ENCODE data around the gene XPR1. TPM values are rescaled to one million over a fixed set of nuclear protein-coding genes. Genes with fewer than 3 reads are reported as not detected.

XPR1 gene
- total and polyA plus RNA-seq, 2 donors (not counting 3 experiments of a cell fraction or from before 2014, with no cell fraction given), result 23.9 to 26.7 TPM

GRCh38 chr1:180932378-180932777 lies 300.6 kb downstream of the XPR1 start:
- no peaks in the 10 kb centered on the region for H3K4me1 ChIP-seq (ENCODE audit: control insufficient read depth, extremely low read depth, insufficient read depth, low read length)
- no TSS peak for BruUV-seq (replicated peaks)
- no peak for TF ChIP-seq POLR2AphosphoS5 (IDR thresholded peaks at IDR 0.05; ENCODE audit: insufficient read depth, low read depth, low read length)
- no peak for TF ChIP-seq CTCF (IDR thresholded peaks at IDR 0.05; ENCODE audit: extremely low read depth in 1 of 2, insufficient read depth in 1 of 2, low read depth in 1 of 2, low read length in 2 of 2)
- no peak overlapping the region for H3K4me2 ChIP-seq (ENCODE audit: insufficient read depth, low read length)
- no peaks in the 10 kb centered on the region for H3K36me3 ChIP-seq (ENCODE audit: control insufficient read depth in 2 of 2, extremely low read depth in 1 of 2, insufficient read depth in 2 of 2, low read length in 2 of 2)
- CTCF ChIA-PET, result interaction anchor here (2.4 kb wide), 1 partner anchor 51 kb away, joined by 12 read pairs; no protein-coding TSS in a partner anchor
- H3K9me1 ChIP-seq (replicated peaks; ENCODE audit: control insufficient read depth, extremely low read depth, insufficient read depth, low read length), result no peaks in the 10 kb centered on the region
- H4K20me1 ChIP-seq (replicated peaks; ENCODE audit: control insufficient read depth, extremely low read depth, insufficient read depth, low read length), result no peaks in the 10 kb centered on the region
- H2AFZ ChIP-seq (ENCODE audit: low read depth, low read length), result no peak overlapping the region
- dilution Hi-C loops (cut with MboI; ENCODE audit: extremely low pct_ligation_motif_present, low sequenced_read_pairs), result no loop called here
- H3K9me3 ChIP-seq (replicated peaks; ENCODE audit: control insufficient read depth, insufficient read depth, low read length), result no peaks in the 10 kb centered on the region
- H3K79me2 ChIP-seq (ENCODE audit: control insufficient read depth, insufficient read depth, low read length), result no peaks in the 10 kb centered on the region
- intact Hi-C loops (cut with micrococcal nuclease), result no loop called here
- POLR2A ChIA-PET, result no interaction called here
- H3K9ac ChIP-seq (replicated peaks; ENCODE audit: extremely low read depth, insufficient read depth, low read length), result no peak overlapping the region
- no peaks in the 10 kb centered on the region for H3K27me3 ChIP-seq (ENCODE audit: control insufficient read depth in 2 of 2, insufficient read depth in 2 of 2, low read length in 2 of 2)
- H3K27ac ChIP-seq (ENCODE audit: insufficient read depth, low read depth, low read length), result no peak overlapping the region
- FAIRE-seq (no peak), DNase-seq (ENCODE audit: low read depth, low spot score) (no peak)
- no peak overlapping the region for H3K4me3 ChIP-seq (replicated peaks in 1 of 3; ENCODE audit: insufficient read depth in 1 of 3, low read depth in 1 of 3, low read length in 3 of 3)

GRCh38 chr1:180933141-180933540 lies 301.3 kb downstream of the XPR1 start:
- TF ChIP-seq POLR2AphosphoS5 (IDR thresholded peaks at IDR 0.05; ENCODE audit: insufficient read depth, low read depth, low read length) (no peak), POLR2A (IDR thresholded peaks at IDR 0.05; ENCODE audit: low read depth, low read length) (no peak), MYC (IDR thresholded peaks at IDR 0.05; ENCODE audit: low read depth, low read length) (no peak)
- DNase-seq (ENCODE audit: low read depth, low spot score) (no peak), FAIRE-seq (no peak)
- H3K79me2 ChIP-seq (ENCODE audit: control insufficient read depth, insufficient read depth, low read length), result no peaks in the 10 kb centered on the region
- POLR2A ChIA-PET, result no interaction called here
- no peak overlapping the region for H3K27ac ChIP-seq (ENCODE audit: insufficient read depth, low read depth, low read length)
- intact Hi-C loops (cut with micrococcal nuclease) (no loop called here), dilution Hi-C loops (cut with MboI; ENCODE audit: extremely low pct_ligation_motif_present, low sequenced_read_pairs) (no loop called here)
- CTCF ChIA-PET, result no interaction called here
- no peaks in the 10 kb centered on the region for H3K9me1 ChIP-seq (replicated peaks; ENCODE audit: control insufficient read depth, extremely low read depth, insufficient read depth, low read length)
- no peaks in the 10 kb centered on the region for H3K9me3 ChIP-seq (replicated peaks; ENCODE audit: control insufficient read depth, insufficient read depth, low read length)
- no peaks in the 10 kb centered on the region for H3K27me3 ChIP-seq (ENCODE audit: control insufficient read depth in 2 of 2, insufficient read depth in 2 of 2, low read length in 2 of 2)
- no peaks in the 10 kb centered on the region for H3K36me3 ChIP-seq (ENCODE audit: control insufficient read depth in 2 of 2, extremely low read depth in 1 of 2, insufficient read depth in 2 of 2, low read length in 2 of 2)
- H3K4me2 ChIP-seq (ENCODE audit: insufficient read depth, low read length), result no peak overlapping the region
- H3K4me3 ChIP-seq (replicated peaks in 1 of 3; ENCODE audit: insufficient read depth in 1 of 3, low read depth in 1 of 3, low read length in 3 of 3), result no peak overlapping the region
- H2AFZ ChIP-seq (ENCODE audit: low read depth, low read length), result no peak overlapping the region
- no peaks in the 10 kb centered on the region for H4K20me1 ChIP-seq (replicated peaks; ENCODE audit: control insufficient read depth, extremely low read depth, insufficient read depth, low read length)
- BruUV-seq (replicated peaks), result no TSS peak
- no peak overlapping the region for H3K9ac ChIP-seq (replicated peaks; ENCODE audit: extremely low read depth, insufficient read depth, low read length)
- H3K4me1 ChIP-seq (ENCODE audit: control insufficient read depth, extremely low read depth, insufficient read depth, low read length), result no peaks in the 10 kb centered on the region

All from endothelial cell of umbilical vein (primary cell).